ENCODE measurements around the gene MKI67. TPM values are rescaled to one million over a fixed set of nuclear protein-coding genes. Genes with fewer than 3 reads are reported as not detected.

Gene MKI67
- total RNA-seq, 8 experiments from 2014 or later, result 0.15 to 51.8 (median 2.4) TPM

- peak in 1 of 8 experiments; percentile 9 for ATAC-seq (replicated peaks in 6 of 8)
- Histone ChIP-seq H3K4me3 (no peak overlapping the region), H3K4me1 (replicated peaks in 1 of 2) (no peaks in the 10 kb centered on the region), H3K27ac (no peak overlapping the region)
- WGBS, 10 experiments, result 0 to 76% (median 58%) methylated on average over 1 to 3 of the region's 3 CpGs; no CpG with 5 or more reads in 3 of the 10 experiments
- in situ Hi-C loops (cut with MboI; ENCODE audit: low pct_unique_long_range_greater_than_20kb in 2 of 9, low sequenced_read_pairs in 9 of 9, unreplicated experiment in 9 of 9), result no loop called here
These were observed 44.5 kb downstream of the MKI67 start for GRCh38 chr10:128081720-128082119.

- in situ Hi-C loops (cut with MboI; ENCODE audit: low pct_unique_long_range_greater_than_20kb in 2 of 9, low sequenced_read_pairs in 9 of 9, unreplicated experiment in 9 of 9), result no loop called here
- ATAC-seq (replicated peaks in 6 of 8), result no peak
- WGBS, 10 experiments, result 60 to 100% (median 79%) methylated on average over 1 to 4 of the region's 4 CpGs; no CpG with 5 or more reads in 3 of the 10 experiments
- no peaks in the 10 kb centered on the region for H3K4me1 ChIP-seq (replicated peaks in 1 of 2)
- no peak overlapping the region for H3K27ac ChIP-seq
- no peak overlapping the region for H3K4me3 ChIP-seq
These were observed 45.0 kb downstream of the MKI67 start for GRCh38 chr10:128081222-128081621.

GRCh38 chr10:128080641-128081040, 45.6 kb downstream of the MKI67 start:
- in situ Hi-C loops (cut with MboI; ENCODE audit: low pct_unique_long_range_greater_than_20kb in 2 of 9, low sequenced_read_pairs in 9 of 9, unreplicated experiment in 9 of 9), result no loop called here
- Histone ChIP-seq H3K4me1 (replicated peaks in 1 of 2) (no peaks in the 10 kb centered on the region), H3K4me3 (no peak overlapping the region), H3K27ac (no peak overlapping the region)
- ATAC-seq (replicated peaks in 6 of 8), result no peak
- 20 to 100% (median 83%) methylated on average over 1 to 8 of the region's 8 CpGs; no CpG with 5 or more reads in 1 of the 10 experiments for WGBS, 10 experiments

- no peak overlapping the region for H3K27ac ChIP-seq
- H3K4me3 ChIP-seq, result no peak overlapping the region
- H3K4me1 ChIP-seq (replicated peaks in 1 of 2), result no peaks in the 10 kb centered on the region
- in situ Hi-C loops (cut with MboI; ENCODE audit: low pct_unique_long_range_greater_than_20kb in 2 of 9, low sequenced_read_pairs in 9 of 9, unreplicated experiment in 9 of 9), result no loop called here
- WGBS, 10 experiments, result 0 to 100% (median 72%) methylated on average over 1 to 12 of the region's 13 CpGs
- ATAC-seq (replicated peaks in 6 of 8), result no peak
These were observed 46.0 kb downstream of the MKI67 start for GRCh38 chr10:128080231-128080630.

- 0 to 73% (median 46%) methylated on average over 1 to 9 of the region's 17 CpGs; no CpG with 5 or more reads in 6 of the 10 experiments for WGBS, 10 experiments
- Histone ChIP-seq H3K27ac (no peak overlapping the region), H3K4me3 (no peak overlapping the region), H3K4me1 (replicated peaks in 1 of 2) (no peaks in the 10 kb centered on the region)
- peak; percentile 30 to 95 (median 65) for ATAC-seq (replicated peaks in 6 of 8)
- in situ Hi-C loops (cut with MboI; ENCODE audit: low pct_unique_long_range_greater_than_20kb in 2 of 9, low sequenced_read_pairs in 9 of 9, unreplicated experiment in 9 of 9), result loop anchor here in 2 of 9 experiments (10.0 kb wide), 2 partner anchors 66 to 174 kb away; partner anchors contain the start of gene PTPRE (in 1 of the 2)
These were observed 47.9 kb downstream of the MKI67 start for GRCh38 chr10:128078136-128078969.

- in situ Hi-C loops (cut with MboI; ENCODE audit: low pct_unique_long_range_greater_than_20kb in 2 of 9, low sequenced_read_pairs in 9 of 9, unreplicated experiment in 9 of 9), result loop anchor here in 2 of 9 experiments (10.0 kb wide), 2 partner anchors 67 to 173 kb away; partner anchors contain the start of gene PTPRE (in 1 of the 2)
- Histone ChIP-seq H3K4me3 (no peak overlapping the region), H3K27ac (no peak overlapping the region), H3K4me1 (replicated peaks in 1 of 2) (no peaks in the 10 kb centered on the region)
- no peak for ATAC-seq (replicated peaks in 6 of 8)
- 73 to 80% (median 80%) methylated on average over 1 to 2 of the region's 21 CpGs; no CpG with 5 or more reads in 6 of the 10 experiments for WGBS, 10 experiments
These were observed 48.9 kb downstream of the MKI67 start for GRCh38 chr10:128077155-128077875.

GRCh38 chr10:128074589-128074988, 51.6 kb downstream of the MKI67 start:
- no peaks in the 10 kb centered on the region for H3K4me1 ChIP-seq (replicated peaks in 1 of 2)

GRCh38 chr10:128073890-128074289, 52.3 kb downstream of the MKI67 start:
- Histone ChIP-seq H3K27ac (no peak overlapping the region), H3K4me3 (no peak overlapping the region), H3K4me1 (replicated peaks in 1 of 2) (no peaks in the 10 kb centered on the region)
- in situ Hi-C loops (cut with MboI; ENCODE audit: low pct_unique_long_range_greater_than_20kb in 2 of 9, low sequenced_read_pairs in 9 of 9, unreplicated experiment in 9 of 9), result loop anchor here in 4 of 9 experiments (10.0 to 25.0 kb wide), 3 partner anchors 71 to 362 kb away; partner anchors contain the start of gene PTPRE (in 1 of the 4)
- no peak for ATAC-seq (replicated peaks in 6 of 8)
- WGBS, 10 experiments, result 41 to 100% (median 92%) methylated on average over 1 to 2 of the region's 2 CpGs; no CpG with 5 or more reads in 3 of the 10 experiments

More at GRCh38 chr10:128074589-128074988, 51.6 kb downstream of the MKI67 start:
- 71 to 100% (median 92%) methylated on average over 1 to 5 of the region's 5 CpGs; no CpG with 5 or more reads in 2 of the 10 experiments for WGBS, 10 experiments
- in situ Hi-C loops (cut with MboI; ENCODE audit: low pct_unique_long_range_greater_than_20kb in 2 of 9, low sequenced_read_pairs in 9 of 9, unreplicated experiment in 9 of 9), result loop anchor here in 4 of 9 experiments (10.0 to 25.0 kb wide), 3 partner anchors 70 to 362 kb away; partner anchors contain the start of gene PTPRE (in 1 of the 4)
- H3K4me3 ChIP-seq, result no peak overlapping the region
- ATAC-seq (replicated peaks in 6 of 8), result no peak
- H3K27ac ChIP-seq, result no peak overlapping the region

GRCh38 chr10:128072941-128073645, 53.1 kb downstream of the MKI67 start:
- no peak for ATAC-seq (replicated peaks in 6 of 8)
- WGBS, 10 experiments, result 40 to 80% (median 65%) methylated on average over 1 to 8 of the region's 14 CpGs; no CpG with 5 or more reads in 4 of the 10 experiments
- no peak overlapping the region for H3K4me3 ChIP-seq
- in situ Hi-C loops (cut with MboI; ENCODE audit: low pct_unique_long_range_greater_than_20kb in 2 of 9, low sequenced_read_pairs in 9 of 9, unreplicated experiment in 9 of 9), result loop anchor here in 4 of 9 experiments (10.0 to 25.0 kb wide), 3 partner anchors 72 to 361 kb away; partner anchors contain the start of gene PTPRE (in 1 of the 4)
- H3K27ac ChIP-seq, result no peak overlapping the region
- no peaks in the 10 kb centered on the region for H3K4me1 ChIP-seq (replicated peaks in 1 of 2)

GRCh38 chr10:128072046-128072445, 54.2 kb downstream of the MKI67 start:
- no peak overlapping the region for H3K27ac ChIP-seq
- 27 to 100% (median 65%) methylated on average over 2 to 5 of the region's 6 CpGs; no CpG with 5 or more reads in 1 of the 10 experiments for WGBS, 10 experiments
- in situ Hi-C loops (cut with MboI; ENCODE audit: low pct_unique_long_range_greater_than_20kb in 2 of 9, low sequenced_read_pairs in 9 of 9, unreplicated experiment in 9 of 9), result loop anchor here in 4 of 9 experiments (10.0 to 25.0 kb wide), 3 partner anchors 73 to 360 kb away; partner anchors contain the start of gene PTPRE (in 1 of the 4)
- no peaks in the 10 kb centered on the region for H3K4me1 ChIP-seq (replicated peaks in 1 of 2)
- no peak overlapping the region for H3K4me3 ChIP-seq
- no peak for ATAC-seq (replicated peaks in 6 of 8)

GRCh38 chr10:128071417-128071782, 54.8 kb downstream of the MKI67 start:
- WGBS, 10 experiments, result 10 to 100% (median 65%) methylated on average over 1 to 6 of the region's 9 CpGs; no CpG with 5 or more reads in 3 of the 10 experiments
- in situ Hi-C loops (cut with MboI; ENCODE audit: low pct_unique_long_range_greater_than_20kb in 2 of 9, low sequenced_read_pairs in 9 of 9, unreplicated experiment in 9 of 9), result loop anchor here in 4 of 9 experiments (10.0 to 25.0 kb wide), 3 partner anchors 73 to 359 kb away; partner anchors contain the start of gene PTPRE (in 1 of the 4)

More at GRCh38 chr10:128071417-128071782, 54.8 kb downstream of the MKI67 start:
- Histone ChIP-seq H3K4me3 (no peak overlapping the region), H3K4me1 (replicated peaks in 1 of 2) (no peaks in the 10 kb centered on the region), H3K27ac (no peak overlapping the region)
- no peak for ATAC-seq (replicated peaks in 6 of 8)
